ENCODE measurements around the gene JHY. TPM values are rescaled to one million over a fixed set of nuclear protein-coding genes. Genes with fewer than 3 reads are reported as not detected.
A peak's percentile ranks its signal among the peaks of the same experiment; 100 is the strongest.

JHY gene
- total RNA-seq, 3 donors from 2014 or later = 11.7 to 13.1 (median 11.8) TPM

GRCh38 chr11:122984186-122985011, 101.8 kb downstream of the JHY start:
- Histone ChIP-seq H3K36me3 (no peaks in the 10 kb centered on the region), H3K4me1 (no peaks in the 10 kb centered on the region), H3K9me3 (no peaks in the 10 kb centered on the region), H3K27ac (no peak overlapping the region), H3K27me3 (peaks cover 6 to 69% of the 10 kb centered on the region in 2 donors), H3K4me3 (peak overlapping the region; percentile 53 to 70 (median 55))
- intact Hi-C loops (cut with DNase I; ENCODE audit: low total_unique reads) = no loop called here
- no peak for TF ChIP-seq POLR2AphosphoS5 (IDR thresholded peaks at IDR 0.05)
- no peak for TF ChIP-seq POLR2A (IDR thresholded peaks at IDR 0.05)
- TF ChIP-seq, protein P1, sequence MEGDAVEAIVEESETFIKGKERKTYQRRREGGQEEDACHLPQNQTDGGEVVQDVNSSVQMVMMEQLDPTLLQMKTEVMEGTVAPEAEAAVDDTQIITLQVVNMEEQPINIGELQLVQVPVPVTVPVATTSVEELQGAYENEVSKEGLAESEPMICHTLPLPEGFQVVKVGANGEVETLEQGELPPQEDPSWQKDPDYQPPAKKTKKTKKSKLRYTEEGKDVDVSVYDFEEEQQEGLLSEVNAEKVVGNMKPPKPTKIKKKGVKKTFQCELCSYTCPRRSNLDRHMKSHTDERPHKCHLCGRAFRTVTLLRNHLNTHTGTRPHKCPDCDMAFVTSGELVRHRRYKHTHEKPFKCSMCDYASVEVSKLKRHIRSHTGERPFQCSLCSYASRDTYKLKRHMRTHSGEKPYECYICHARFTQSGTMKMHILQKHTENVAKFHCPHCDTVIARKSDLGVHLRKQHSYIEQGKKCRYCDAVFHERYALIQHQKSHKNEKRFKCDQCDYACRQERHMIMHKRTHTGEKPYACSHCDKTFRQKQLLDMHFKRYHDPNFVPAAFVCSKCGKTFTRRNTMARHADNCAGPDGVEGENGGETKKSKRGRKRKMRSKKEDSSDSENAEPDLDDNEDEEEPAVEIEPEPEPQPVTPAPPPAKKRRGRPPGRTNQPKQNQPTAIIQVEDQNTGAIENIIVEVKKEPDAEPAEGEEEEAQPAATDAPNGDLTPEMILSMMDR (IDR thresholded peaks at IDR 0.05) = no peak
- no peak for DNase-seq (ENCODE audit: low spot score in 2 of 2)

GRCh38 chr11:122995526-122995925, 113.0 kb downstream of the JHY start:
- no peaks in the 10 kb centered on the region for H3K4me1 ChIP-seq

DNA sequence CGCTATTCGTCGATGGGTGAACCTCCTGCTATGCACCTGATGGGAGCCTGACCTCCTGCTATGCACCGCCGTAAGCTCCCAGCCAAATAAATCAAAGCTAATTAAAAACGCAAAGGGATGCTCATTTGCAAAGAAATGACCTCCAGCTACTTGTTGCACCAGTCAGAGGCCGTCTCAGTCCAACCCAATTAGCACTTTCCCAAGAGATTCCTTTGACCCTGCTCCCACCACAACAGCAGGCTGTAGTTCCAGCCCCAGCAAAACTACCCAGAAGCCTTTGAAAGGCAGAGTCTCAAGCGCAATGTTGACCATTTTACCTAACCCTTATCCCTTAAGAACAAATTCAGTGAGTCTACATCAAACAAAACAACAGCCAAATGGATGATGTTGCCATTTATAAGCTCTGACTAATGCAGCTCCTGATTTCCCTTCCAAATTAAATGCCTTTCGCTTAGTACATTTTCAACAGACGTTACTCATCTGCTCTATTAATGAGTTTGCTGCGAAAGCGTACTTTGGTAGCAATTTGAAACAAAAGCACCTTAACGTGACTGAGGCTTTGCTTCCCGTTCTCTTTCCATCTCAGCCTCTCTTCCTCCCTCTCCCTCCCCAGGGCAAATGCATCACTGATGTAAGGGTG, 116.3 kb downstream of the JHY start:
- no peak for DNase-seq (ENCODE audit: low spot score in 2 of 2)
- intact Hi-C loops (cut with DNase I; ENCODE audit: low total_unique reads) = no loop called here
- no peaks in the 10 kb centered on the region for H3K9me3 ChIP-seq

More at GRCh38 chr11:122995526-122995925, 113.0 kb downstream of the JHY start:
- no peaks in the 10 kb centered on the region for H3K36me3 ChIP-seq
- H3K9me3 ChIP-seq = no peaks in the 10 kb centered on the region
- TF ChIP-seq, protein P1 (IDR thresholded peaks at IDR 0.05) = no peak
- TF ChIP-seq POLR2A (IDR thresholded peaks at IDR 0.05) (no peak), POLR2AphosphoS5 (IDR thresholded peaks at IDR 0.05) (no peak)
- H3K27me3 ChIP-seq = peaks cover 0 to 3% of the 10 kb centered on the region in 2 donors
- H3K27ac ChIP-seq = no peak overlapping the region
- intact Hi-C loops (cut with DNase I; ENCODE audit: low total_unique reads) = no loop called here
- H3K4me3 ChIP-seq = no peak overlapping the region
- DNase-seq (ENCODE audit: low spot score in 2 of 2) = no peak

GRCh38 chr11:123000721-123001120, 118.2 kb downstream of the JHY start:
- no peak overlapping the region for H3K27ac ChIP-seq
- TF ChIP-seq, protein P1 (IDR thresholded peaks at IDR 0.05) = no peak
- TF ChIP-seq POLR2AphosphoS5 (IDR thresholded peaks at IDR 0.05) = no peak
- no peak for TF ChIP-seq POLR2A (IDR thresholded peaks at IDR 0.05)
- H3K4me1 ChIP-seq = no peaks in the 10 kb centered on the region
- no peak overlapping the region for H3K4me3 ChIP-seq
- H3K27me3 ChIP-seq = peaks cover 0 to under 1% of the 10 kb centered on the region in 2 donors
- no peaks in the 10 kb centered on the region for H3K36me3 ChIP-seq
- intact Hi-C loops (cut with DNase I; ENCODE audit: low total_unique reads) = no loop called here
- DNase-seq (ENCODE audit: low spot score in 2 of 2) = no peak
- H3K9me3 ChIP-seq = no peaks in the 10 kb centered on the region

More for the DNA sequence above, 116.3 kb downstream of the JHY start:
- Histone ChIP-seq H3K27me3 (peaks cover 0 to 3% of the 10 kb centered on the region in 2 donors), H3K36me3 (no peaks in the 10 kb centered on the region), H3K27ac (no peak overlapping the region), H3K4me1 (no peaks in the 10 kb centered on the region), H3K4me3 (no peak overlapping the region)
- TF ChIP-seq POLR2AphosphoS5 (IDR thresholded peaks at IDR 0.05) (no peak), POLR2A (IDR thresholded peaks at IDR 0.05) (no peak)
- TF ChIP-seq, protein P1 (IDR thresholded peaks at IDR 0.05) = no peak

Measured in breast epithelium (tissue), 4 donors.